GM12878 (cell line): Measurements from ENCODE around the gene NHS. TPM values are rescaled to one million over a fixed set of nuclear protein-coding genes. Genes with fewer than 3 reads are reported as not detected.

Experiments
- ATAC-seq: fragments of 200-7000 bp; cut with Tn5 transposase; 3 replicates; pipeline ENCODE4 v1.9.1; 2020; ENCODE audit warnings: mild to moderate bottlenecking, moderate library complexity
- BruUV-seq: library from RNA; stranded (reverse); fragments of 400-500 nt; replicated peaks from 2 replicates; lab custom pipeline; 2021; lab: Mats Ljungman, UMichigan
- CTCF ChIA-PET: fragments of 300-600 bp; sonication (Branson Sonifier 250); formaldehyde crosslinking; extraction: SDS; loops from one replicate; lab custom pipeline; 2021; ENCODE audit warnings: inconsistent platforms; lab: Yijun Ruan, JAX
- POLR2A ChIA-PET: fragments of 350-600 bp; formaldehyde crosslinking; extraction: SDS; loops from one replicate; lab custom pipeline; 2021; ENCODE audit warnings: inconsistent platforms; lab: Charles Lee
- RAD21 ChIA-PET: fragments of 300-600 bp; sonication (Branson Sonifier 250); formaldehyde crosslinking; loops from one replicate; lab custom pipeline; 2023; ENCODE audit warnings: antibody characterized with exemption; ENCODE audit not compliant: unreplicated experiment; lab: Charles Lee
- SMC1A ChIA-PET: fragments of 300-600 bp; sonication (Branson Sonifier 250); formaldehyde crosslinking; loops from one replicate; lab custom pipeline; 2023; ENCODE audit not compliant: unreplicated experiment, uncharacterized antibody; lab: Charles Lee
- DNase-seq: peaks from one replicate; pipeline ENCODE4 v3.0.0-alpha.2; 2011; ENCODE audit warnings: low read depth, low spot score
- FAIRE-seq: peaks from 3 replicates; lab custom pipeline; 2011; peaks lifted over from hg19 to GRCh38; lab: Jason Lieb, UNC
- H2AFZ ChIP-seq: 2 replicates; pipeline ENCODE4 v1.6.0; 2011; ENCODE audit warnings: low read depth, low read length, control low read depth; ENCODE audit not compliant: control insufficient read depth
- H3K27ac ChIP-seq: 2 replicates; pipeline ENCODE4 v1.5.1; 2011; ENCODE audit warnings: control low read depth; ENCODE audit not compliant: control insufficient read depth, insufficient read depth
- H3K27me3 ChIP-seq, 2 experiments: replicated peaks in 1 of 2; 2 replicates each; pipeline versions ENCODE4 v1.6.0 to v1.6.1; 2011; ENCODE audit warnings: low read length in 1 of 2; ENCODE audit not compliant: control insufficient read depth in 2 of 2, insufficient read depth in 2 of 2
- H3K36me3 ChIP-seq, 2 experiments: 2 replicates each; pipeline ENCODE4 v1.5.1; 2011; ENCODE audit warnings: low read length in 1 of 2; ENCODE audit not compliant: control insufficient read depth in 2 of 2, insufficient read depth in 2 of 2
- H3K4me1 ChIP-seq: 2 replicates; pipeline ENCODE4 v1.6.1; 2011; ENCODE audit warnings: mild to moderate bottlenecking, low read length, moderate library complexity, mixed read lengths; ENCODE audit not compliant: control insufficient read depth, insufficient read depth
- H3K4me2 ChIP-seq: 2 replicates; pipeline ENCODE4 v1.6.0; 2011; ENCODE audit warnings: control low read depth; ENCODE audit not compliant: control insufficient read depth, insufficient read depth
- H3K4me3 ChIP-seq: fragments of 200-600 bp; sonication (generic); 2 replicates; pipeline ENCODE4 v1.5.1; 2016
- H3K79me2 ChIP-seq: 2 replicates; pipeline ENCODE4 v1.6.0; 2011; ENCODE audit warnings: low read length; ENCODE audit not compliant: control insufficient read depth, insufficient read depth
- H3K9ac ChIP-seq: 2 replicates; pipeline ENCODE4 v1.8.0; 2011; ENCODE audit warnings: low read length, control low read depth, mixed read lengths; ENCODE audit not compliant: control insufficient read depth, insufficient read depth
- H3K9me3 ChIP-seq: replicated peaks from 3 replicates; pipeline ENCODE4 v1.5.1; 2011; ENCODE audit warnings: mild to moderate bottlenecking, low read length; ENCODE audit not compliant: control insufficient read depth, insufficient read depth
- H4K20me1 ChIP-seq: 2 replicates; pipeline ENCODE4 v1.6.0; 2011; ENCODE audit not compliant: control insufficient read depth, insufficient read depth
- CHD4 ChIP-seq: fragments of 200-600 bp; sonication (generic); IDR thresholded peaks from 2 replicates; pipeline ENCODE4 v1.6.1; 2016; ENCODE audit warnings: mild to moderate bottlenecking
- WGBS: methylation state at CpG from one replicate; pipeline ENCODE4 v1.1.6; 2016; ENCODE audit warnings: low lambda C conversion rate; ENCODE audit not compliant: insufficient replicate concordance, insufficient coverage; ENCODE audit errors: missing lambda C conversion rate; 5-methylcytosine and 5-hydroxymethylcytosine counted together
- in situ Hi-C: fragments of 300-500 bp; cut with MboI; formaldehyde crosslinking; loops from 9 replicates; pipeline ENCODE4 v1.14.3; 2018; ENCODE audit warnings: mixed read lengths
- intact Hi-C: fragments of 100-400 bp; cut with micrococcal nuclease; formaldehyde crosslinking; loops from one replicate; pipeline ENCODE4 v1.14.2; 2022; ENCODE audit not compliant: unreplicated experiment
- polyA plus RNA-seq, 11 experiments: library from polyadenylated mRNA; depleted of rRNA in 4 of 11; unstranded in 6 of 11; stranded (reverse) in 5 of 11; fragments of >200 nt; fragmentation: Nextera tagmentation in 4 of 11; fragmentation: Illumina TruSeq in 1 of 11; extraction: Ambion mirVana in 4 of 11; extraction: Trizol in 1 of 11; gene quantifications; 1 replicate in 1 of 11; 2 replicates in 10 of 11; pipeline versions ENCODE4 v1.2.1 to v1.2.3, GENCODE V29; 2011 to 2016; ENCODE audit warnings: inconsistent platforms in 2 of 11, missing spikeins in 2 of 11, low read depth in 1 of 11
- total RNA-seq, 4 experiments: library from RNA; depleted of rRNA in 3 of 4; stranded (reverse); fragments of >200 nt in 3 of 4; fragmentation: Illumina TruSeq in 1 of 4; extraction: Trizol in 1 of 4; gene quantifications; 2 replicates each; pipeline versions ENCODE4 v1.2.1 to v1.2.3, GENCODE V29; 2013 to 2021
- TF ChIP-seq, protein P1 (sequence below): fragments of 450-650 bp; IDR thresholded peaks from 2 replicates; pipeline ENCODE4 v1.6.1; 2017; ENCODE audit warnings: mild to moderate bottlenecking, moderate library complexity

Gene NHS
- total and polyA plus RNA-seq, 10 of the 15 experiments (the other 5 are each of a cell fraction or from before 2014, with no cell fraction given) = under 0.01 to 0.07 (median 0.03) TPM; not detected in 7

DNA sequence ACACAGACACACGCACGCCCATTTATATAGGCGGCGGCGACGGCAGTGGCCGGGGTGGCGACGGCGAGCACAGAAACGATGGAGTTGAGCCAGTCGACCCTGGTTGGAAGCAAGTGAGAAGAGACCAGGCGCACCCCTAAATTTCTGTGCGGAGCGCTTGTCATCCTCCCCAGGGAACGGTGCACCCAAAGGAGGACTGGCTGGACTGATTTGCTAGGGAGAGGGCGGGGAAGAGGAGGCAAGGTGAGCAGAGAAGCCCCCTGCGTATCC is 302 bp downstream of the NHS start:
- no peaks in the 10 kb centered on the region for H3K36me3 ChIP-seq
- FAIRE-seq = no peak
- no peaks in the 10 kb centered on the region for H4K20me1 ChIP-seq
- WGBS = 51% methylated on average over 18 of the region's 18 CpGs
- no peaks in the 10 kb centered on the region; a peak in 1 of 4 replicates for H3K27me3 ChIP-seq
- intact Hi-C loops (no loop called here), in situ Hi-C loops (no loop called here)
- BruUV-seq = no TSS peak
- H3K4me2 ChIP-seq = no peak overlapping the region
- no peaks in the 10 kb centered on the region for H3K79me2 ChIP-seq
- H3K4me3 ChIP-seq = no peak overlapping the region
- no peak overlapping the region for H3K9ac ChIP-seq
- RAD21 ChIA-PET = no interaction called here
- ATAC-seq = no peak
- POLR2A ChIA-PET = no interaction called here
- CTCF ChIA-PET = no interaction called here
- no peak for DNase-seq
- H2AFZ ChIP-seq = no peak overlapping the region
- H3K9me3 ChIP-seq = no peaks in the 10 kb centered on the region; the same call in 2 of the 3 replicates
- SMC1A ChIA-PET = no interaction called here
- TF ChIP-seq, protein P1, sequence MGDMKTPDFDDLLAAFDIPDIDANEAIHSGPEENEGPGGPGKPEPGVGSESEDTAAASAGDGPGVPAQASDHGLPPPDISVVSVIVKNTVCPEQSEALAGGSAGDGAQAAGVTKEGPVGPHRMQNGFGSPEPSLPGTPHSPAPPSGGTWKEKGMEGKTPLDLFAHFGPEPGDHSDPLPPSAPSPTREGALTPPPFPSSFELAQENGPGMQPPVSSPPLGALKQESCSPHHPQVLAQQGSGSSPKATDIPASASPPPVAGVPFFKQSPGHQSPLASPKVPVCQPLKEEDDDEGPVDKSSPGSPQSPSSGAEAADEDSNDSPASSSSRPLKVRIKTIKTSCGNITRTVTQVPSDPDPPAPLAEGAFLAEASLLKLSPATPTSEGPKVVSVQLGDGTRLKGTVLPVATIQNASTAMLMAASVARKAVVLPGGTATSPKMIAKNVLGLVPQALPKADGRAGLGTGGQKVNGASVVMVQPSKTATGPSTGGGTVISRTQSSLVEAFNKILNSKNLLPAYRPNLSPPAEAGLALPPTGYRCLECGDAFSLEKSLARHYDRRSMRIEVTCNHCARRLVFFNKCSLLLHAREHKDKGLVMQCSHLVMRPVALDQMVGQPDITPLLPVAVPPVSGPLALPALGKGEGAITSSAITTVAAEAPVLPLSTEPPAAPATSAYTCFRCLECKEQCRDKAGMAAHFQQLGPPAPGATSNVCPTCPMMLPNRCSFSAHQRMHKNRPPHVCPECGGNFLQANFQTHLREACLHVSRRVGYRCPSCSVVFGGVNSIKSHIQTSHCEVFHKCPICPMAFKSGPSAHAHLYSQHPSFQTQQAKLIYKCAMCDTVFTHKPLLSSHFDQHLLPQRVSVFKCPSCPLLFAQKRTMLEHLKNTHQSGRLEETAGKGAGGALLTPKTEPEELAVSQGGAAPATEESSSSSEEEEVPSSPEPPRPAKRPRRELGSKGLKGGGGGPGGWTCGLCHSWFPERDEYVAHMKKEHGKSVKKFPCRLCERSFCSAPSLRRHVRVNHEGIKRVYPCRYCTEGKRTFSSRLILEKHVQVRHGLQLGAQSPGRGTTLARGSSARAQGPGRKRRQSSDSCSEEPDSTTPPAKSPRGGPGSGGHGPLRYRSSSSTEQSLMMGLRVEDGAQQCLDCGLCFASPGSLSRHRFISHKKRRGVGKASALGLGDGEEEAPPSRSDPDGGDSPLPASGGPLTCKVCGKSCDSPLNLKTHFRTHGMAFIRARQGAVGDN = no peak
- no peak for TF ChIP-seq CHD4
- H3K27ac ChIP-seq = no peak overlapping the region
- no peaks in the 10 kb centered on the region for H3K4me1 ChIP-seq
